SU-DHL-6 (cell line): ENCODE results near the gene HOXC5.

Experiments used
- H2AFZ ChIP-seq: fragments of 200-600 bp; sonication (generic); 2 replicates; pipeline ENCODE4 v1.6.1; 2014; ENCODE audit warnings: low read depth, mild to moderate bottlenecking, moderate library complexity, mixed read lengths, antibody characterized with exemption, low read length; ENCODE audit not compliant: severe bottlenecking
- H3F3A ChIP-seq: fragments of 200-600 bp; shearing (Covaris generic); 2 replicates; pipeline ENCODE4 v1.6.0; 2016; ENCODE audit warnings: antibody characterized with exemption, mild to moderate bottlenecking; ENCODE audit not compliant: insufficient read depth
- H3K27ac ChIP-seq: fragments of 200-600 bp; sonication (generic); 2 replicates; pipeline ENCODE4 v1.5.1; 2016; ENCODE audit warnings: low read depth, mild to moderate bottlenecking, low read length, moderate library complexity, mixed read lengths
- H3K27me3 ChIP-seq: fragments of 200-600 bp; sonication (generic), shearing (Covaris generic); 2 replicates; pipeline ENCODE4 v1.6.0; 2014; ENCODE audit warnings: mild to moderate bottlenecking, low read length
- H3K36me3 ChIP-seq: fragments of 200-600 bp; sonication (generic); 2 replicates; pipeline ENCODE4 v1.6.1; 2014; ENCODE audit warnings: mild to moderate bottlenecking, low read length, mixed read lengths
- H3K4me2 ChIP-seq: fragments of 300-600, 200-600 bp; shearing (Covaris generic), sonication (generic); 2 replicates; pipeline ENCODE4 v1.6.0; 2014; ENCODE audit warnings: low read length, low read depth, mild to moderate bottlenecking; ENCODE audit not compliant: poor library complexity, severe bottlenecking
- H3K4me3 ChIP-seq: fragments of 200-600 bp; sonication (generic); 2 replicates; pipeline ENCODE4 v1.5.1; 2014; ENCODE audit warnings: antibody characterized with exemption, low read length, mild to moderate bottlenecking, mixed read lengths; ENCODE audit not compliant: insufficient read depth, poor library complexity, severe bottlenecking
- H3K79me2 ChIP-seq: fragments of 200-600 bp; sonication (generic); 2 replicates; pipeline ENCODE4 v1.6.1; 2014; ENCODE audit warnings: mild to moderate bottlenecking, low read length, moderate library complexity; ENCODE audit not compliant: insufficient read depth
- H3K9ac ChIP-seq: fragments of 200-600 bp; sonication (generic); 2 replicates; pipeline ENCODE4 v1.7.0; 2014; ENCODE audit warnings: mild to moderate bottlenecking, low read length
- H3K9me2 ChIP-seq: fragments of 200-600 bp; sonication (generic); replicated peaks from 2 replicates; pipeline ENCODE4 v1.6.1; 2014; ENCODE audit warnings: low read length; ENCODE audit not compliant: insufficient read depth
- H3K9me3 ChIP-seq: fragments of 200-600 bp; sonication (generic); 2 replicates; pipeline ENCODE4 v1.6.1; 2014; ENCODE audit warnings: low read length, mixed read lengths; ENCODE audit not compliant: insufficient read depth
- H4K20me1 ChIP-seq: fragments of 200-600 bp; sonication (generic); 2 replicates; pipeline ENCODE4 v1.6.1; 2014; ENCODE audit warnings: low read depth, mild to moderate bottlenecking, antibody characterized with exemption, low read length, moderate library complexity, mixed read lengths
- EZH2phosphoT487 ChIP-seq: fragments of 200-600 bp; sonication (generic), shearing (Covaris generic); conservative IDR thresholded peaks from 2 replicates; pipeline ENCODE4 v1.6.1; 2018; ENCODE audit warnings: mild to moderate bottlenecking, antibody characterized with exemption, low read length, moderate library complexity, mixed read lengths
- TF ChIP-seq, protein P1 (sequence below): fragments of 200-600 bp; sonication (generic); IDR thresholded peaks from one replicate; pipeline ENCODE4 v1.5.1; 2017; ENCODE audit warnings: antibody characterized with exemption, mild to moderate bottlenecking, low read length, moderate library complexity; ENCODE audit not compliant: insufficient read depth, poor library complexity, severe bottlenecking

HOXC5 gene

DNA sequence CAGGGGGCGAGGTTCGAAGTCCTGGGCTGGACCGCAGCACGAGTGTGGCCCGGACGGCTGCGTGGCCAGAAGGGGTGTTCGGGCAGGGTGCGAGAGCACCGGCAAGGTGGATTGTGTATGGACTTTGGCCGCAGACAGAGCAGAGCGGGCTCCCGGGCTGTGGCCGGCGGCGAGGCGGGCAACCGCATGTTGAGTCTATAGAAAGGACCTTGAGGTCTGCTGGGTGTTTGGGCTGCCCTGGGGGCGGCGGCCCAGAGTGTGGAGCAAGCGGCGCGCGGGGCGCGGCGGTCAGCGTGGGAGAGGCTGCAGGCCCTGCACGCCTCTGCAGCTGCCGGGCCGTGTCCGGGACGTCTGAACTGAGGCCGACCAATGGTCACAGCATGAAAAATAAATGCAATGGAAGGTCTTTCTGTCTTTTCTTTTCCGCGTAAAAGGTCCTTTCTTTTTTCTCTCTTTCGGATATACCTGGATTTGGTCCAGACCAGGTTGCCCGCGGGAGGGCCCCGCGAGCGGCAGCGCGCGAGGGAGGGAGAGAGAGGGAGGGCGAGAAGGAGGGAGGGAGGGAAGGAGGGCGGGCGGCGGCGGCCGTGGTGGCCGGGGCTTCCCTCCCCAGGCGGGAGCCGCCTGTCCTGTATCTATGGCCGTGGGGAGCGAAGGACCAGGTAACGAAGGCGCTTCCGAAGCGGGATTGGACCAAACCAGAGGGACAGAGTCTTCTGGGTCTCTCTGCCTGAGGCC lies 38.4 kb upstream of the HOXC5 start:
- no peak overlapping the region for H2AFZ ChIP-seq
- H3K4me3 ChIP-seq = no peak overlapping the region
- H3K79me2 ChIP-seq = no peaks in the 10 kb centered on the region
- no peak overlapping the region for H3K9ac ChIP-seq
- H4K20me1 ChIP-seq = no peaks in the 10 kb centered on the region
- H3K4me2 ChIP-seq = no peak overlapping the region
- H3K27ac ChIP-seq = no peak overlapping the region
- no peaks in the 10 kb centered on the region for H3F3A ChIP-seq
- no peaks in the 10 kb centered on the region for H3K36me3 ChIP-seq
- TF ChIP-seq EZH2phosphoT487 = no peak
- TF ChIP-seq, protein P1, sequence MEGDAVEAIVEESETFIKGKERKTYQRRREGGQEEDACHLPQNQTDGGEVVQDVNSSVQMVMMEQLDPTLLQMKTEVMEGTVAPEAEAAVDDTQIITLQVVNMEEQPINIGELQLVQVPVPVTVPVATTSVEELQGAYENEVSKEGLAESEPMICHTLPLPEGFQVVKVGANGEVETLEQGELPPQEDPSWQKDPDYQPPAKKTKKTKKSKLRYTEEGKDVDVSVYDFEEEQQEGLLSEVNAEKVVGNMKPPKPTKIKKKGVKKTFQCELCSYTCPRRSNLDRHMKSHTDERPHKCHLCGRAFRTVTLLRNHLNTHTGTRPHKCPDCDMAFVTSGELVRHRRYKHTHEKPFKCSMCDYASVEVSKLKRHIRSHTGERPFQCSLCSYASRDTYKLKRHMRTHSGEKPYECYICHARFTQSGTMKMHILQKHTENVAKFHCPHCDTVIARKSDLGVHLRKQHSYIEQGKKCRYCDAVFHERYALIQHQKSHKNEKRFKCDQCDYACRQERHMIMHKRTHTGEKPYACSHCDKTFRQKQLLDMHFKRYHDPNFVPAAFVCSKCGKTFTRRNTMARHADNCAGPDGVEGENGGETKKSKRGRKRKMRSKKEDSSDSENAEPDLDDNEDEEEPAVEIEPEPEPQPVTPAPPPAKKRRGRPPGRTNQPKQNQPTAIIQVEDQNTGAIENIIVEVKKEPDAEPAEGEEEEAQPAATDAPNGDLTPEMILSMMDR = no peak
- no peaks in the 10 kb centered on the region for H3K9me2 ChIP-seq
- H3K9me3 ChIP-seq = no peaks in the 10 kb centered on the region
- H3K27me3 ChIP-seq = no peaks in the 10 kb centered on the region

DNA sequence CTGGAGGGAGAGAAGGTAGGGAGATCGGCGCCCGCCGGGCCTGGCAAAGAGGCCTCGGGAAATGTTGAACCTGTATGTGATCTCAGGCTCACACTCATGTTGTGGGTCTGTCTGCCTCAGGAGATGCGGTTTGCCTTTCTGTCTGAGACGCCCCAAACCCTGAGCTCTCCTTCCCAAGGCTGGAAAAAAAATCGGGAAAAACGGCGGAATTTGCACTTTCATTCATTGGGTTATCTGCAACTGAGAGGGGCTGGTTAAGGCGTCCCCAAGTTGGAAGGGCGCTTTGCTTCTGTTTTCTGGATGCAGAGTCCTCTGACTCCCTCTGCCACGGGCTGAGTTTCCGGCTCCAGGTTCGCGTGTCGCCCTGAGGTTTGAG lies 37.9 kb upstream of the HOXC5 start:
- no peaks in the 10 kb centered on the region for H3K79me2 ChIP-seq
- no peak overlapping the region for H3K9ac ChIP-seq
- H3K27me3 ChIP-seq = no peaks in the 10 kb centered on the region
- H3K9me2 ChIP-seq = no peaks in the 10 kb centered on the region
- no peak overlapping the region for H3K4me2 ChIP-seq
- H2AFZ ChIP-seq = no peak overlapping the region
- H3K4me3 ChIP-seq = no peak overlapping the region
- H3F3A ChIP-seq = no peaks in the 10 kb centered on the region
- H3K27ac ChIP-seq = no peak overlapping the region
- TF ChIP-seq, protein P1 = no peak
- TF ChIP-seq EZH2phosphoT487 = no peak
- no peaks in the 10 kb centered on the region for H3K36me3 ChIP-seq
- no peaks in the 10 kb centered on the region for H3K9me3 ChIP-seq
- H4K20me1 ChIP-seq = no peaks in the 10 kb centered on the region

DNA sequence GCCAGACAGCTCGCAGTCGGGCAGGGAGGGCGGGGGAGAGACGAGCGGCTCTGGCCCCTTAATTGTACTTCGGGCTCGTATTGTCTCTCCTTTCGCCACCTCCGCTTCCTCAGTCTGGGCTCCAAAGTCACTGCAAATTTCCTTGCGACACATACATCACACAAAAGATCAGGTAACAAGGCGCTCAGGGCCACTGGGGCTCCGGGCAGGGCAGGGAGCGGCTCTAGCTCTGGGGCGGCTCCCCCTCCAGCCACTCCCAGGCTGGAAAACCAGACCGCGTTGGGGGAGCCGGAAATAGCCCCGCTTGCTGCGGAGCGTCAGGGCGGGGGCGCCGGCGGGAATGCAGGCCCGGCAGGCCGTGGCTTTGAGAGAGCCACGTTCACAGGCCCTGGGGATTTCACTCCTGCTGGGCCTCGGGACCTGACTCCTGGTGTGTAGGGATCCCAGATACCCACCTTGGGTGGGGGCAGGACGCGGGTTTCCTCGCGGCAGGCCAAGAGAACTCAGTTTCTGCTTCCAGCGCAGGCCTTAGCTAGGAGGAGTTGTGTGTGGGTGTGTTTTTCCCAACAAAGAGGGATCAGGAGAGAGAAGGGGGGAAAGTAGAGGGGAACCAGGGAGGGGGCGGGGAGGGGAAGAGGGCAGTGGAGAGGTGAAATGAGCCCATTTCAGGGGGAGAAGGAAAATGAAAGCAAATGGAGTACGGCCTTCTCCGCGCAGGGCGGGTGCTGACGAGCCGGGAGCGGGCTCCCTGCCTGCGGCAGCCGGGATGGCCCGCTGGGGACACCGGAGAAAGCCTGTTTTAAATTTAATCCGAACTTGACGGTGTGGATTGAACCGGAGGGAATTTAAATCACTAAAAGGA lies 37.2 kb upstream of the HOXC5 start:
- H3K79me2 ChIP-seq = no peaks in the 10 kb centered on the region
- H3K9me2 ChIP-seq = no peaks in the 10 kb centered on the region
- no peak overlapping the region for H3K4me2 ChIP-seq
- H3K9ac ChIP-seq = no peak overlapping the region
- H3K27me3 ChIP-seq = no peaks in the 10 kb centered on the region
- H3K9me3 ChIP-seq = no peaks in the 10 kb centered on the region
- H2AFZ ChIP-seq = no peak overlapping the region
- no peaks in the 10 kb centered on the region for H3K36me3 ChIP-seq
- no peaks in the 10 kb centered on the region for H3F3A ChIP-seq
- TF ChIP-seq, protein P1 = no peak
- no peak for TF ChIP-seq EZH2phosphoT487
- H4K20me1 ChIP-seq = no peaks in the 10 kb centered on the region
- no peak overlapping the region for H3K4me3 ChIP-seq
- no peak overlapping the region for H3K27ac ChIP-seq
